HG03039 (cell line): ENCODE results near the gene FALEC.

Source experiments
- ATAC-seq: cut with Tn5 transposase; IDR thresholded peaks from one replicate; pipeline ENCODE4 v1.9.1; 2021; ENCODE audit warnings: mild to moderate bottlenecking, moderate library complexity; ENCODE audit not compliant: unreplicated experiment

FALEC gene

DNA sequence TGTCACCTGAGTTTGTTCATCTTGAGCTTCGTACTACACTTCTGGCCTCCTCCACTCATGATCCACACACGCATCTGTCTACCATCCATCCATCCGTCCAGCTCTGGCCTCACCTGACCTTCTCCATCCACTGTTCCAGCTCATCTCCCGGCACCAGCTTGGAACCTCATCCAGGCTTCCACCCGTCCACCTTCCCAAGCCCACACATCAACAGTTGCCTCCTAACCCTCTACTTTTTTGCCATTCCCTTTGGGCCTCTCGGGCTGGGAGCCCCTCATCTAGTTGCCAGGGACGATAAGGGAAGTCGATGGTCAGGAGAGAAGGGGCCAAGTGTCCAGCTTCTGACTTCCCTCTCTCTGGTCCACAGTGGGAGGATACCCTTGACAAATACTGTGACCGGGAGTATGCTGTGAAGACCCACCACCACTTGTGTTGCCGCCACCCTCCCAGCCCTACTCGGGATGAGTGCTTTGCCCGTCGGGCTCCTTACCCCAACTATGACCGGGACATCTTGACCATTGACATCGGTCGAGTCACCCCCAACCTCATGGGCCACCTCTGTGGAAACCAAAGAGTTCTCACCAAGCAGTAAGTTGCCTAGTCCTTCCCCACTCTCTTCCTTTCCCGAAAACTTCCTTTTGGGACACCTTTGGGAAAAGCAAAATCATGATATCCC lies 3.4 kb upstream of the FALEC start:
- ATAC-seq: no peak

- no peak for ATAC-seq
These were observed 2.7 kb upstream of the FALEC start for GRCh38 chr1:150512846-150513245.

DNA sequence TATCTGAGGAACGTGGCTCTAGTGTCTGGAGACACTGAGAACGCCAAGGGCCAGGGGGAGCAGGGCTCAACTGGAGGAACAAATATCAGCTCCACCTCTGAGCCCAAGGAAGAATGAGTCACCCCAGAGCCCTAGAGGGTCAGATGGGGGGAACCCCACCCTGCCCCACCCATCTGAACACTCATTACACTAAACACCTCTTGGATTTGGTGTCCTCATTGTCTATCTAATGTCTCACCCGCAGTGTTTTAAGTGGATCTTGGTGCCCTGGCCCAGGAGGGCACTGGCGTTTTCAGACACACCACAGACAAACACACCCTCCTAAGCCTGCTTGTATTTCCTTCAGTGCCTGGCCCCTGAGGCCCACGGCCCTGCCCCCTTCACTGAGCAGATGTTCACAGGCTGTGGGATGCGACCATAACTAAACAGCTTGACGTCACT lies 2.2 kb upstream of the FALEC start:
- ATAC-seq: no peak

- no peak for ATAC-seq
These were observed 1.3 kb upstream of the FALEC start for GRCh38 chr1:150514260-150514659.

DNA sequence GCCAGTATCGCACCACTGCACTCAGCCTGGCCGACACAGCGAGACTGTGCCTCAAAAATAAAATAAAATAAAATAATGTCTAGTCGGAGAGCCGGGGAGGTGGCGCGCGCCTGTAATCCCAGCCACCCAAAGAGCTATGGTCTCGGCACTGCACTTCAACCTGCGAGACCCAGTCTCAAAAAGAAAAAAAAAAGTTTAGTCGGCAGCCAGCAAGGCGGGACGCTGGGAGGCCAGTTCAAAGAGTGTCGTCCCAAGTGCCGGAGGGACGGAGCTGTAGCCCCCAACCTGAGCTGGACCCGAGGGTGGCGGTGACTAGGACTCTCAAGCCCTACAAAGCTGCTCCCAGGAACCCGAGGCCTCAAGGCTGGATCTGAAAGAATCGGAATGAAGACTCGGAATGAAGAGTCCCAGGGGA lies 632 bp upstream of the FALEC start:
- no peak for ATAC-seq

DNA sequence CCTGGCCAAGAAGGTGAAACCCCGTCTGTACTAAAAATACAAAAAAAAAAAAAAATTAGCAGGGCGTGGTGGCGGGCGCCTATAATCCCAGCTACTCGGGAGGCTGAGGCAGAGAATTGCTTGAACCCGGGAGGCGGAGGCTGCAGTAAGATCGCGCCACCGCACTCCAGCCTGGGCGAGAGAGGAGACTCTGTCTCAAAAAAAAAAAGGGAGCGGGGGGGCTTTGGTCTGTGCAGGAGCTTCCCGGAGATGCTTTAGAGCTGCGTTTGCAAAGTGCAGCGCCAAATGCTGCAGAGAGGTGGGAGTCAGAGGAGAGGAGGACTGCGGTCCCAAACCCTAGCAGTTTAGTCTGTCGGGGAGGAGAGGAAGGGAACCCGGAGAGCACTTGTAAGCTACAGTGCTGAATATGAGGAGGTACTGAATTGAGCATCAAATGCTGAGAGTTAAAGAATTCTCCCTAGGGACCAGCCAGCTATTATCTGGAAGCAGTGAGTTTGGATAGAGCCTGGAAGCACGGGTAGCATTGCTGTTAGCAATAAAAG lies 569 bp downstream of the FALEC start:
- no peak for ATAC-seq

DNA sequence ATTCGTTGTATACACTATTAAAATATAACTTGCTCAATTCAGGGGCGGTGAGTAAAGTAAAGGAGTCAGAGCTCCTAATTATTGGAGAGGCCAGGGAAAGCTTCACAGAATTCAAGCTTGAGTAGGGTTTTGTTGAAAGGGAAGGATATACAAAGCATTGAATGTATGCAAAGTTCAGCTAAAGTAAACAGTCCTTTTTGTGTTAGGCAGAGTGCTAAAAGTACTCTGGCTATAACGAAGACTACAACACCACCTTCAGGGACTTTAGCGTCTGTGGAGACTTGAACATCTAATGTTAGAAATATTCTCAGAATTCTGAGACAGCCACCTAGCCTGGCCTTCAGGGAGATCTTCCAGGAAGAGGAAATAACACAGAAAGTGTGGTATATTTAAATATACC lies 1.1 kb downstream of the FALEC start:
- ATAC-seq: no peak

DNA sequence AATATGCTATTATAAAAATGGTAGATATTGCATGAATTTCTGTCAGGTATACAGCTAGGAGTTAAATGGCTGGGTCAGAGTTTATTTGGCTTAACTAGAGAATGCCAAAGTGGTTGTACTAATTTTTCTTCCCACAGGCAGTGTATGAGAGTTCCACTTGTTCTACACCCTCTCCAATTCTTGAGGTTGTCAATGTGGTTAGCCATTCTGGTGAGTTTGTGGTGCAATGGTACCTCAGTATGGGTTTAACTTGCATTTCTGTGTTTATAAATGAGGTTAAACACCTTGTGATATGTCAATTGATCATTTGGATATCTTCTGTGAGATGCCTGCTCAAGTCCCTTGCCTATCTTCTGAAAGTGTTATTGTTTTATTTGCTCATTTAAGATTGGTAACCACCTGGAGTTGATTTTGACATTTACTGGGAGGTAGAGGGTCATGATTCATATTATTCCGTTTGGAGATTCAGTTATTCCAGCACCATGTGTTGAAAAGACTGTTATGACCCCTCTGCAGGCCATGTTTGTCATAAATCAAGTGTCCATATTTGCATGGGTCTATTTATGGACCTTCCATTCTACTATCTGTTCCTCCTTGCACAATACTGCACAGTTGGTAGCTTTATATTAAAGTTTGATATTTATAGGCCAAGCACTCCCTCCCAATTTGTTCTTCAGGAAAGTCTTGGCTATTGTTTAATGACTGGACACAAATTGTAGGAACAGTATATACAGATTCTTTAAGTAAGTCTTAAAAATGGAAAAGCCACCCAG lies 5.8 kb downstream of the FALEC start:
- no peak for ATAC-seq

DNA sequence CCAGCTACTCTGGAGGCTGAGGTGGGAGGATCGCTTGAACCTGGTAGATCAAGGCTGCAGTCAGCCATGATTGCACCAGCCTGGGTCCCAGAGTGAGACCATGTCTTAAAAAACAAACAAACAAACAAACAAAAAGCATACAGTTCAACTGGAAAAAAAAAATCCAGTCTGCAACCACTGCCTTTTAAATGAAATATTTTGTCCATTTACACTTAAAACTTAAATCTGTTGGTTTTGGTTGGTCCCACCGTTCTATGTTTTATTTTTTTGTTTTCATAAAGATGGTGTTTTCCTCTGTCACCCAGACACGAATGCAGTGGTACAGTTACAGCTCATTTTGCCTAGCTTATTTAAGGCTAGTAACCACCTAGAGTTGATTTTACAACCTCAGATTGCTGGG lies 9.8 kb downstream of the FALEC start:
- no peak for ATAC-seq

GRCh38 chr1:150528196-150528595 lies 12.6 kb downstream of the FALEC start:
- no peak for ATAC-seq

GRCh38 chr1:150529017-150529416 lies 13.5 kb downstream of the FALEC start:
- no peak for ATAC-seq

- ATAC-seq: no peak
These were observed 15.1 kb downstream of the FALEC start for GRCh38 chr1:150530491-150531159.

DNA sequence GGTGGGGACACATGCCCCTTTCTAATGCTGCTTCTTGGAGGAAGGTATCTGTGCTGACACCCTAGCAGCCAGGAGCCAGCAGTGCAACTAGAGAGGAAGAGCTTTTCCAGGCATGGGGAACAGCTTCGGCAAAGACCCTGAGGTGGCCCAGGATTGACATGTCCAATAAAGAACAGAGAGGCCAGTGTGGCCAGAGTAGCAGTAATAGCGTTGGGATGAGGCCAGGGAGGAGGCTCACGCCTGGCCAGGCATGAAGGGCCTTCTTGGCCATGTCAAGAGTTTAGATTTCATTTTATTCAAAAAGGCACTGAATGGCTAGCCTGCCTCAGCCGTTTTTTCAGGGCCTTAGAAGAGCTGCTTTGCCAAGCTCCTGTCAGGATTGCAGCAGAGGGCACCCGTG lies 17.3 kb downstream of the FALEC start:
- no peak for ATAC-seq

- ATAC-seq: no peak
These were observed 18.4 kb downstream of the FALEC start for GRCh38 chr1:150534002-150534401.

DNA sequence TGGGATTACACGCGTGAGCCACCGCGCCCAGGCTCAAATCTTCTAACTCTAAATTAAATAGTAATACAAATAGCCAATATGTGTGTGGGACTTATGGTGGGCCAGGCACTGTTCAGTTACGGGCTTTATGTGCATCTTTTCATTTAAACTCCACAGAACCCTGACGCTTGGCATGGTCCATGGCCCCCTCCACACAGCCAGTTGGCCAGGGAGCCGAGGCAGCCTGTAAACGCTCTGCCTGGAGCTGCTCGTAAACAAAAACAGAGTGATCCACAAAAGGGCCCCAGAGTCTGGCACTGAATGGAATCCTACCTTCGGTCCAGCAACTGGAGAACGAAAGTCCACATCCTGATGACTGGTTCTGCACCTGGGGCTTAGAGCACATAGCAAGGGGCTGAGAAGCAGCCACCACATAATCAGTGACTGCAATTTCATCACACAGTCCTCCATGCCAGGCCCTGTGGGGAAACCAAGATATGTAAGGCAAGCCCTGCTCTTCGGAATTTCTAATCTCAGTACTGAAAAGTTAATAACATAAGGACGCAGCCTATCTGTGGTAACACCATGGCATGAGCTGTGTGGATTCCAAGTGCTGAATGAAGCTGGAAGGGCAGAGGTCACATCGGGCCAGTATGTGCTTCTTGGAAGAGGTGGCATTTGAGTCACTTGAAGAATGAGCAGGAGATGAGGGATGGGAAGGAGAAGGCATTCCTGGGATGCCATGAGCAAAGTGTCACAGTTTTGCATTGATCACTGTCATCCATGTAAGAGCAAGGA lies 20.1 kb downstream of the FALEC start:
- ATAC-seq: no peak

GRCh38 chr1:150536836-150537731 lies 21.5 kb downstream of the FALEC start:
- ATAC-seq: no peak

DNA sequence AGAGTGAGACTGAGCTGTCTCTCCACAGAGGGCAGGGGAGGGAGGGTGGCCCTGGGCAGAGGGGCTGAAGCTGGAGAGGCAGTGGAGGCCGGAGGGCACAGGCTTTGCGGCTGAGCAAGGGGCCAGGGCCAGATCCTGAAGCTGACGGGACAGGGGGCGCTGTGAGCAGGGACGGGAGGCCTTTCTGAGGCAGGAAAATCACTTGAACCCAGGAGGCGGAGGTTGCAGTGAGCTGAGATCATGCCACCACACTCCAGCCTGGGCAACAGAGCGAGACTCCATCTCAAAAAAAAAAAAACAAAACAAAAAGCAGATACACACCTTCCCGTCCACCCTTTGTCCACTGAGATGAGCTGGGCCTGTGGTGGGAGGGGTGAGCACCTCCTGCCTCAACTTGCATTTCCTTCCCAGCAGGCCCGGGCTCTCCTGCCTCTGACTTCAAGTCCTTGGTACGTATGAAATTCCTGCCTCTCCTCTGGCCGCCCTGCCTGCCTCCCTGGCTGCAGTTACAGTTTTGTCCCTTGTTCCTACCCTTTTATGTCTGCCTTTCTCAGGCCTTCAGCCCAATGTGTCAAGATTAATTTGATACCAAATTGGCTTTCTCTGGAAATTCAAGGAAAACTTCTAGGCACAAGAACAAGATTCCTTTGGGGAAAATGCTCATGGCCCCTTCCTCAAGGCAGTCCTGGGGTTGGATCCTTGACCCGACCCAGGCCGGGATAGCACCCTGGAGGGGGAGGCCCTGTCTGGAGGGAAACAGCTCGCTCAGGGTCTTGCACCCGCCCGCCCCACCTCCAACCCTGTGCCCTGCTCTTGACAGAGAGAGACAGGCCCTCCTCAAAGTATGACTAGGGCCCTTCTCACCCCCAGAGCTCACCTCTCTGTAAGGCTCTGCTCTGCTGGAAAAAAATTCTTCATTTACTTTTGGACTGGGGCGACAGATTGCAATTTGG lies 22.5 kb downstream of the FALEC start:
- ATAC-seq: no peak

DNA sequence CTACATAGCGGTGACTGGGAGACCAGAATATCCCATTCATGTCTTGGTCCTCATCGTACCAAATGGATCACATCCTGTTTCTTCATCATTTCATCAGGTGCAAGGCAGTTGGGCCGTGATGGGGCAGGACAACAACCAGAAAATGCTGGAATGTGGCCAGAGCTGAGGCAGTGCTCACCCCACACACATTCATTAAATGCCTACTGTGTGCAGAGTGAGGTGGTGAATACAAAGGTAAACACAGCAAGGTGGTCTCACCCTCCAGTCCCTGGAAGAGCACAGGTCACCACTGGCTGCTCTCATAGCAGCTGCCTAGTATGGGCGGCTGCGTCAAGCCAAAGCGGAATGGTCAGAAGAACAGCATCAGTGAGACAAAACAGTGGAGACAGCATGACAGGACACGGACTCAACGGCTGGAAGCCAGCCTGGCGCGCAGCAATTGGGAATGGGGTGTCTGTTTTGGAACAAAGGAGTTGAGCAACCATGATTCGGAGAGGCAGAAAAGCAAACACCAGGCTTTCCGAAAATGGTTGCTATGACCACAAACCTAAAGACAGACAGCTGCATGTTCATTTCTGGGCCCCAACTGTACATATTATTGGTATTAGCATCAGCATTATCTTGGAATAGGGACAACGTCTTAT lies 28.1 kb downstream of the FALEC start:
- no peak for ATAC-seq
